Heart left ventricle (tissue), 13 donors: Measurements from ENCODE around the gene HNRNPA2B1.

Experiments
- POLR2A ChIP-seq, 2 donors: fragments of 450-650 bp; IDR thresholded peaks; one replicate each; pipeline ENCODE4 v1.6.1; 2017; ENCODE audit warnings: antibody characterized with exemption in 2 of 2, mild to moderate bottlenecking in 2 of 2, moderate library complexity in 2 of 2
- TF ChIP-seq, protein P1 (sequence below), 12 donors: fragments of 200-600 bp; sonication (generic) in 4 of 12; IDR thresholded peaks; one replicate each; pipeline versions ENCODE4 v1.5.0 to v1.8.0; 2018 to 2022; ENCODE audit warnings: antibody characterized with exemption in 12 of 12, mild to moderate bottlenecking in 5 of 12
- donor health status: ischemic (EF 13 %, LVEDD 7.1; RV severe dilation, severe dysfunction).
- donor health status: DM: no; HTN: yes; CAD: no.
- donor health status: DM: no; HTN: no; CAD: no.
- donor health status: ischemic (EF 25% LVEDD 6.9; RV normal size, moderate dysfunction).
- donor health status: ischemic (EF 25% LVEDD 5.7; RV mildly dilated, moderate dysfunction).
- donor health status: ischemic (EF 35%, LVEDD 5.7; RV mildly dilated, moderate dysfunction).
- donor health status: nonischemic (EF 11% LVEDD 7.7; RV severe dilation, severe dysfunction).
- donor health status: DM: yes; HTN: yes; CAD: no.
- donor health status: PGD.
- donor health status: ischemic (EF 29% LVEDD 5.4; RV normal size, mild dysfunction).
- donor health status: nonischemic (EF 23%, LVEDD 6.1; RV moderate dilation, normal function).

DNA sequence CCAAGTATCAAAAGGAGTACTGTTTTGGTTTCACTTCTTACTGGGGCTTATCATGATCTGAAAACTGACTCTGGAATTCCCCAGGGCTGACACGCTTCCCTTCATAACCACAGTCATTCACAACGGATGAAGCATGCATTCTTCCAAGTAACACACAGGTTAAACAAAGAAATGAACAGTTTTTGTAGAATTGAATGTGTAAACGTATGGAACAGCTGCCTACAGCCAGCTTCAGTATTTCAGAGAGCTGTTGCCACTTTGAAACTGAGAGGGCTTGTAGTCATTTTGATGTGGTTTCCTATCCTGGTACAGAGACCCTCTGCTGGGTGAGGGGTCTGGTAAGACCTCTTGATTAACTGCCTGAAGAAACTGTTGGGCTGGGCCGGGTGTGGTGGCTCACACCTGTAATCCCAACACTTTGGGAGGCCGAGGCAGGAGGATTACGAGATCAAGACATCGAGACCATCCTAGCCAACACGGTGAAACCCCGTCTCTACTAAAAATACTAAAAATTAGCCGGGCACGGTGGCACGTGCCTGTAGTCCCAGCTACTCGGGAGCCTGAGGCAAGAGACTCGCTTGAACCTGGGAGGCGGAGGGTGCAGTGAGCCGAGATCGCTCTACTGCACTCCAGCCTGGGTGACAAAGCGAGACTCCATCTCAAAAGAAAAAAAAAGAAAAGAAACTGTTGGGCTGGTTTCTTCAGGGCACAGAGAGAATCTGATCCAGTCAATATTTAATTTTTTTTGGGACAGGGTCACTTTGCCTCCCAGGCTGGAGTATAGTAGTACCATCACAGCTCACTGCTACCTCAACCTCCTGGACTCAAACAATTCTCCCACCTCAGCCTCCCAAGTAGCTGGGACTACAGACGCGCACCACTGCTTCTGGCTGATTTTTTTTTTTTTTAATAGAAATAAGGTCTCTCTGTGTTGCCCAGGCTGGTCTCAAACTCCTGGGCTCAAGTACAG, 43.8 kb downstream of the HNRNPA2B1 start:
- TF ChIP-seq, protein P1, sequence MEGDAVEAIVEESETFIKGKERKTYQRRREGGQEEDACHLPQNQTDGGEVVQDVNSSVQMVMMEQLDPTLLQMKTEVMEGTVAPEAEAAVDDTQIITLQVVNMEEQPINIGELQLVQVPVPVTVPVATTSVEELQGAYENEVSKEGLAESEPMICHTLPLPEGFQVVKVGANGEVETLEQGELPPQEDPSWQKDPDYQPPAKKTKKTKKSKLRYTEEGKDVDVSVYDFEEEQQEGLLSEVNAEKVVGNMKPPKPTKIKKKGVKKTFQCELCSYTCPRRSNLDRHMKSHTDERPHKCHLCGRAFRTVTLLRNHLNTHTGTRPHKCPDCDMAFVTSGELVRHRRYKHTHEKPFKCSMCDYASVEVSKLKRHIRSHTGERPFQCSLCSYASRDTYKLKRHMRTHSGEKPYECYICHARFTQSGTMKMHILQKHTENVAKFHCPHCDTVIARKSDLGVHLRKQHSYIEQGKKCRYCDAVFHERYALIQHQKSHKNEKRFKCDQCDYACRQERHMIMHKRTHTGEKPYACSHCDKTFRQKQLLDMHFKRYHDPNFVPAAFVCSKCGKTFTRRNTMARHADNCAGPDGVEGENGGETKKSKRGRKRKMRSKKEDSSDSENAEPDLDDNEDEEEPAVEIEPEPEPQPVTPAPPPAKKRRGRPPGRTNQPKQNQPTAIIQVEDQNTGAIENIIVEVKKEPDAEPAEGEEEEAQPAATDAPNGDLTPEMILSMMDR (IDR thresholded peaks at IDR 0.05), result no peak
- no peak for TF ChIP-seq POLR2A (IDR thresholded peaks at IDR 0.05)
